GM21423 (cell line): Measurements from ENCODE around the gene SHISA6.

Experiments used
- ATAC-seq: cut with Tn5 transposase; IDR thresholded peaks from one replicate; pipeline ENCODE4 v1.9.1; 2021; ENCODE audit warnings: mild to moderate bottlenecking, moderate library complexity; ENCODE audit not compliant: unreplicated experiment

The SHISA6 gene

DNA sequence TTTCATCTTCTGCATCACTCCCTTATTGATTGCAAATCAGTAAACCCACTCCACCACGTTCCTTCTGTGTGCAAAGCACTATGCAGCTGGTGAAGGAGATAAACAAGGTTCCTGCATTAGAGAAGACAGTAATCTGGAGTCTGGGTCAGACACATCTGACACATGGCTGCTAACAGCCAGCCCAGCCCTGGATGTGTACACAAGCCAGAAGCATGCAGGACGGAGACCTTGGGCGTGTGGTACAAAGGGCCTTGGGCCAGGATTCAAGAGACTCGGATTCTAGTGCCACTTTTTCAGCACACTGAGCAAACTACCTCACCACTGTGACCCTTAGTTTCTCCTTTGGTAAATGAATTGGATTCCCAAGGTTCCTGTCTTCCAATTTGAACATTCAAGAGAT, 270.7 kb downstream of the SHISA6 start:
- ATAC-seq, result no peak

DNA sequence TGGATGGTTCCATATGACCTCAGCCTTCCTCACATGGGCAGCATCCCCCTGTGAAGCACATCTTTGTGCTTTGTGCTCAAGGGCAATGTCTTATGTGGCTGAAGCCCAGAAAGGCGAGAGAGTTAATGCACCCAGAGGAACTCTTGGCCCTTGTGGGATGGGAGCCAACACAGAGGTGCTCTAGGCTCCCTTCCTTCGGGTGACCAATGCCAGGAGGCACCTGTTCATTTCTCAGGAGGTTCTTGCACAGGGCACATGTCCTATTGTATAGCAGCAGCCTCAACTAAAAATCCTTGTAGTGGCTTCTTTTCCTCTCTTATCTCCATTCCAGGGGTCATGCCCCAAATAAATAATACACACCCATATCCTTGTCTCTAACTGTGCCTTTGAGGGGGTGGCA, 273.6 kb downstream of the SHISA6 start:
- no peak for ATAC-seq

DNA sequence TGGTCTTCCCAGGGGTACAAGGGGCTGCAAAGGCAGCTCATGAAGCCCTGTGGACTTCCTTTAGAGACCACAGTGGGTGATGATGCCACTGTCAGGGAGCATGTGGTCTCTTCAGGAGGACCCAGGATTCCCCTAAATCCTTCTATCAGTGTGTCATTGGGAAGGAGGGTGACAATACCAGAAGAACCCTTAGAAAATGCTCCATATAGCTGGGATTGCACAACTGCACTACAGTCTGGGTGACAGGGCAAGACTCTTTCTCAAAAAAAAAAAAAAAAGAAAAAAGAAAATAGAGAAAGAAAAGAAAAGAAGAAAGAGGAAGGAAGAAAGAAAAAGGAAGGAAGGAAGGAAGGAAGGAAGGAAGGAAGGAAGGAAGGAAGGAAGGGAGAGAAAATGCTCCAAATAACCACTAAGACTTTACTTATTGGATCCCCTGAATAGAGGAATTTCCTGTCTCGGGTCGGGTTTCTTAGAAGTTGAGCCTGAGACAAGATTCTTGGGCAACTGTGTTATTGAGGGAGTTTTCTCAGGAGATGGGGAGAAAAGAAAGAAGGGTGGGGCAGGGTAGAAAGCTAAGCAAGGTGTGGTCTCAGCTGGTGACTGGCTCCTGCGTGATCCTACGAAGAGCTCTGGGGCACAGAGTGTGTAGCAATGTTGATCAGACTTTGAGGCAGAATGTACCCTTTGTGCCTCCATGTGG, 274.1 kb downstream of the SHISA6 start:
- ATAC-seq, result no peak

DNA sequence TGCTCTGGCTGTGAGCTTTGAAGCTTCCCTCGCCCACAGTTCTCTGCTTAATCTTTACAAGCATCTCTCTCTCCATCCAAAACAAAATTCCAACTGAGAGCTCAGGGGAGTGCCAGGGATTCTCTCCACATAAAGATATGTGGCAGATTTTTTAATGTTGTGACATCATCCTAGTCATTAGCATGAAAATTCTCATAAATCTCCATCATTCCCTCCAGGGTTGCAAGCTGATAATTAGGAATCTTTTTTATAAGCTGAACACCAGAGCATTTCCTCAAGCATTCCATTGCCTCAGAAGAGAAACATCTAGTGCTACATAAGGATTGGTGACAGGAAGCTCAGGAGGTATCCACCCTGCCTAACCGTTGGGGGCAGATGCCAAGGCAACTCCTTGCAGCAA, 274.9 kb downstream of the SHISA6 start:
- no peak for ATAC-seq

DNA sequence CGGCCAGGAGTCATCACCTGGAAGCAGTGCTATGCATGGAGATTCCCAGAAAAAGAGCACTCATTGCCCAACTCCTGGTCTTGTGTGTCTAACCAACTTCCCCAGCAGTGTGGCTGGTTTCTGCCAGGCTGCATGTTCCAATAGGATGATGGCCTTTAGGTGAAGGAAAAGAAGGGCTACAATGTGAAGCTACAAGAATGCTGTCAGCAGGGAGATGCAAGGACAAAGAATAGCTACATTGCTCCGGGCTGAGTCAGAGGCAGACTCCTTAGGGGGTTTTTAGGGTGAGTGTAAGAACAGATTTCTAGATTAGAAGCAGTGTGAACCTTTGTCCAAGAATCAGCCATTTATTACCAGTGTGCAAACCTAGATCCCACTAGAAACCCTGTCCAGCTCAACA, 294.2 kb downstream of the SHISA6 start:
- ATAC-seq, result no peak

DNA sequence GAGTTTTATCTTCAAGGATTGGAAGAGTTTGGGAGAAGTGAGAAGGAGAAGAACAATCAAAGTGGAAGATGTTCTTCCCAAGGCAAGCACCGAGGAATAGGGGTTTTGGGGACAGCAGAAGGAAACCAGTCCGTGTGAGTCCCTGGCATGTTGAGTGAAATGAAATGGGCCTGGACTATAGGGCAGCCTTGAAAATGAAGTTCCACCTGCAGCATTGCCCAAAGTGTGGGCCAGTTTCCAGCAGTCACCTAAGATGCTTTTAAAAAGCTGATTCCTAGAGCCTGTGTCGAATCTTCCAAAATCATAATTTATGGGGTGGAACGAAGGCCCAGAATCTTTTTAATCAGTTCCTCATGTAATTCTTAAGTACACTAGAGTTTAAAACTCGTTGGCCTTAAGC, 297.4 kb downstream of the SHISA6 start:
- ATAC-seq, result no peak

DNA sequence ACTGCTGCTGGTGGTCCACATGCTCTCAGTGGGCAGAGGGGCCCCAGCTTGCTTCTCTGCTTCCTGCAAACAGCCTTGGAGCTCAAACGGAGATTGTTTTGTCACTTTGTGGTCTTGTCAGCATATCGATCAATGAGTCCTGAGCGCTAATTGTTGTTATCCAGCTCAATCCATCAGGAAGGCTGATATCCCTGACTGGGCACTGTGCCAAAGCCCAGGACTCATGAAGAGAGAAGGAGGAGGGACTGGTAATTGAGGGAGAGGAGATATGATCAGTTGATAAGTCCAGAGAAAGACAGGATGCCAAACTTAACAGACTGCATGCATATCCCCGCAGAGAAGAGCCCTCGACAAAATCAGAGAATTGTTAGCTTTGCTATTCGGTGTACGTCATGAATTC, 298.6 kb downstream of the SHISA6 start:
- no peak for ATAC-seq

DNA sequence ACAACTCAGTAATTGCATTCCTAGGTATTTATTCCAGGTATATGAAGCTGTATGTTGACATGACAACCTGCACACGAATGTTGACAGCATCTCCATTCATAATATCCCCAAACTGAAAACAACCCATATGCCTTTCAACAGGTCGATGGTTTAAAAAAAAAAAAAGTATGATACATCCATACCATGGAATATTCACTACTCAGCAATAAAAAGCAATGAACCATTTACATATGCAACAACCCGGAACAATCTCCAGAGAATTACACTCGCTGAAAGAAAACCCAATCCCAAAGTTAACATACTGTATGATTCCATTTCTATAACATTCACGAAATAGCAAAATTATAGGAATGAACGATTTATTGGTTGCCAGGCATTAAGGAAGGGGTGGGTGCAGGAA, 304.0 kb downstream of the SHISA6 start:
- ATAC-seq, result no peak

DNA sequence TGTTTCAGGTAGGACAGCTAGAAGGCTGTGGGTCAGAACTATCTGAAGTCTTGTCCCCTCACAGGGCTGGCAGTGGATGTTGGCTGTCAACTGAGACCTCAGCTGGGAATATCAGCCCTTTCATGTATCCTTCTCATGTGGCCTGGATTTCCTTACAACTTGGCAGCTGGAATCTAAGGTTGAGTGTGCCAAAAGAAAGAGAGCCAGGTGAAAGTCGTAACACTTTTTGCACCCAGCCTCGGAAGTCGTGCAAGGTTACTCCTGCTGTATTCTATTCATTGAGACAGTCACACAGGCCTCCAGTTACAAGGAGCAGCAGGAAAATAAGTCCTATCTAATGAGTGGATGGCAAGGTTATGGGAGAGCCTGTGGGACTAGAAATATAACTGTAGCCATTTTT, 304.7 kb downstream of the SHISA6 start:
- ATAC-seq, result no peak

DNA sequence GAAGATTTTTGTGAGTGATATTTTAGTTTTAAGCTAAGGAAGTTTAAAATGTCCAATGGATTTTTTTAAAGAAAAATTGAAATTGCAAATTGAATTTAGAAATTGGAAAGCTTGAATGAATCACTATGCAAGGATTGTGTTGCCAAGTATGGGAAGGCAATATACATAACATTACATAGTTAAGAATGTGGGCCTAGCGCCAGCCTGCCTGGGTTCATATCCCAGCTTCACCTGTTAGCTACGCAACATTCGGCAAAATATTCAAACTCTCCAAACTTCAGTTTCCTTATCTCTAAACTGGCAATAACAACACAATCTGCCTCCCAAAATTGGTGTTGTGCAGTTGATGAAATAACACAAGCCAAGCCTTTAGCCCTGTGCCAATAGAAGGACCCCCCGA, 306.8 kb downstream of the SHISA6 start:
- ATAC-seq, result no peak

DNA sequence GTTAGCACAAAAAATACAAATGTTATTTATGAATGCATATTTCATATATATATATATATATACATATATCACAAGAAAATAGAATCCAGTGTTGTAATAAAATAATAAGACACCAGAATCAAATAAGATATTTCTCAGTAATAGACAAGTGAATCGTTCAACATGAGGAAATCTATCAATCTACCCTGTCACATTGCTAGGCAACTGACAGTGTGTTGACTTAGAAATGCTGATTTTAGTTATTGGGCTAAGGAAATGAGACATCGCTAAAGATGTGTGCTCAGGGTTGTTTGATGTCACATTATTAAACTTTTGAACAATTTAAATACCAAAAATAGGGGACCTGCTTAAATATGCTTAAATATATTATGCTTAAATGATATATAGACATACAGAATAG, 307.4 kb downstream of the SHISA6 start:
- ATAC-seq, result no peak

DNA sequence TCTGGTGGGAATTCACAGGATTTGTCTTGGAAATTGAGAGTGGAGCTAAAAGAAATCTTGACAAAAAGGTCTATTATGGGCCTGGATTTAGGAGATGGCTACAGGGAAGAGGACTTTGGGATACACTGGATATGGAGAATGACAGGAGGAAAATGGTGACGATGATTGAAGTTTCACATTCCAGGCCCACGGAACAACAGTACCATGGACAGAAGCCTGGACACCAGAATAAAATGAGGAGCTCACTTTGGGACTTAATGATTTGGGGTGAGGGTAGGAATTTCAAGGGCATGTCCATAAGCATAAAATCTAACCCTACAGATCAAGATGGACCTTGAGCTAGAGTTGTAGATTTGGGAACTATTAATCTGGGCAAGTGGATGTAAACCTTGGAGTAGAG, 309.4 kb downstream of the SHISA6 start:
- ATAC-seq, result no peak

DNA sequence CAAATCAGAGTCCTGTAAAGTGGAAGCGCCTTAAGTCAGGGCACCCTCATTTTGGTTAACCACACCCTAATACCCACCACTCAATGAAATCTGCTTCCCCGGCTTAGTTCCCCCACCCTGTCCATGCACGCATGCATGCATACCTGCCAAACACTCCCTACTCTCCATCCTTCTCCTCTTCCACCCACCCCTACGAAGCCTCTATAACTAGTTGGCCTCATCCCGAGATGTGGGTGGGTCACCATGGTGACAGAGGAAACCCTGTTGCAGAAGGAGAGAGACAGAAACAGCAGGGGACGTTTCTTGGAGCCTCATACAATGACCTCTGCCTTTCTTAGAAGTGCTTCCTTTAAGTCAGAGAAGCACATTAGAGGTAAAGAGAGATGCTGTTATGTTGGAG, 310.4 kb downstream of the SHISA6 start:
- no peak for ATAC-seq

DNA sequence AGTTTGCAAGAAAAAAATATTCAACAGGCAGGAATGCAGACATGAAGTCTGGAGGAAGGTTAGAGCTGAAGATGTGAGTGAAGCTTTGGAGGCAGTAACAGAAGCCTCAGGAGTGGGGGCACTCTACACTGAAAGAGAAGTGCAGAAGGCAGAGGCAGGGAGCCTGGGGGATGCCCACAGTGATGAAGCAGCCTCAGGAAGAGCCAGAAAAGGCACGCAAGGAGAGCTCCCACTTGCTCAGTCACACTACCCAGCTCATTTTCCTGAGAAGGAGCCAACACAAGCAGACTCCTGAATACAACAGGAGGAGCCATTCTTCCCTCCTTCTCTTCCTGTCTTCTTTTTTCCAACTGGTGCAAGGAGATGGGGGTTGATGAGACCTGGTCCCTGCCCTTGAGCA, 312.1 kb downstream of the SHISA6 start:
- no peak for ATAC-seq

DNA sequence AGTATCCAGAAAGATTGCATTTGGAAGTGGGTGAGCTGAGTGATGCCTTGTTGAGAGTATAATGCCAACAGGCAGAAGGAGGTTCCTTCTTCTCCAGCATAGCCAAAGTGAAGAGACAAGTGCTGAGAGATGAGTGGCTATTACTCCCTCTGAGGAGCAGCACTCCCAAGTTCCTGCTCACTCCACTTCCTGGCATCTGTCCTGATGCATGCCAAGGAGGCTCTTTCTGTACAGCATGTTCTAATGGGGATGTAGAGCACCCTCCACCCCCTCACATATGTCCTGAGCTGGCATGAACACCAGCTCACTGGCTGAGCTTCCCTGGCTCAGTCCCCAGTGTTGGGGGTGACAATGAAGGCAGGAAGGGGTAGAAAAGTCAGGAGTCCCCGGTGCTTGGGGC, 313.0 kb downstream of the SHISA6 start:
- no peak for ATAC-seq

DNA sequence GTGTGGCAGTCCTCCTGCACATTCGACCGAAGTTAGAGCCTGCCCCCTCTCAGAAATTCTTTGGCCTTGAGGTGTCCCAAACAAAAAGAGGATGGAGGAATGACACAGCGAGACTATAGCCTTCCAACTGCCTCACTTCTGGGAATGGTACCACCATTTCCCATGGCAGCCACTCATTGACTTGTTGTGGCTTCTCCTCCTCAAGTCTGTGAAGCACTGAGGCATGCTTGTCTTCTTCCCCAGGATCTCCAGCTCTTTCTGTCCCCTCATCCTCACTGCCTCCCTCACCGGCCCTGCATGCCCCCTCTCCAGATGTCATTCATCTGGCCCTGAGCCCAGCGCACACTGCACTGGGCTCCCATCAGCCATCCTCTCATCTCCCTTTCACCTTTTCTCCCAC, 313.5 kb downstream of the SHISA6 start:
- no peak for ATAC-seq

DNA sequence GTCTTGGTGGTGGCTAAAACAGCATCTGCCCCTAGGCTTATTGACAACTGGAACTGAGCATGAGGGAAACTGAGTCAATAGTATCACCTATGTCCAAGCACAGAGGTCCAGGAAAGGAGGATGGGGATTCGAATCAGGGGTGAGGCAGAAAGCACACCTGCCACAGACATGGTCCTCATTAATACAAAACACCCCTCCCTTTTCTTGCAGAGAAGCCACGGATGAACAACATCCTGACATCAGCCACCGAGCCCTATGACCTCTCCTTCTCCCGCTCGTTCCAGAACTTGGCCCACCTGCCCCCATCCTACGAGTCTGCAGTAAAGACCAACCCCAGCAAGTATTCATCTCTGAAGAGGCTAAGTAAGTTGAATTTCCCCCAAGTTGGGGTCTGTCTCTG, 314.5 kb downstream of the SHISA6 start:
- ATAC-seq, result no peak

DNA sequence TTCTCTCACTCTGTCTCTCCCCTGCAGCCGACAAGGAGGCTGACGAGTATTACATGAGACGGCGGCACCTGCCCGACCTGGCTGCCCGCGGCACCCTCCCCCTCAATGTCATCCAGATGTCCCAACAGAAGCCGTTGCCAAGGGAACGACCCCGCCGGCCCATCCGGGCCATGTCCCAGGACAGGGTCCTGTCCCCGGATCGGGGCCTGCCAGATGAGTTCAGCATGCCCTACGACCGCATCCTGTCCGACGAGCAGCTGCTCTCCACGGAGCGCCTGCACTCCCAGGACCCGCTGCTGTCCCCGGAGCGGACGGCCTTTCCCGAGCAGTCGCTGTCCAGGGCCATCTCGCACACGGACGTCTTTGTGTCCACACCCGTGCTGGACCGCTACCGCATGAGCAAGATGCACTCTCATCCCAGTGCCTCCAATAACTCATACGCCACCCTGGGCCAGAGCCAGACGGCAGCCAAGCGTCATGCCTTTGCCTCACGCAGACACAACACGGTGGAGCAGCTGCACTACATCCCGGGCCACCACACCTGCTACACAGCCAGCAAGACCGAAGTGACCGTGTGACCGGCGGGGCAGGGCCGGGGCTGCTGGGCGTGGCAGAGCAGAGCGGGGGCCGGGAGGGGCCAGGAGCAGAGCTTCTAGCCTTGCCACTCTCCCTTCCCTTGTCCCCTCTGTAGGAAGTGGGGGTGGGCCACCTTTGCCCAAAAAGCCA, 316.9 kb downstream of the SHISA6 start:
- ATAC-seq, result no peak

DNA sequence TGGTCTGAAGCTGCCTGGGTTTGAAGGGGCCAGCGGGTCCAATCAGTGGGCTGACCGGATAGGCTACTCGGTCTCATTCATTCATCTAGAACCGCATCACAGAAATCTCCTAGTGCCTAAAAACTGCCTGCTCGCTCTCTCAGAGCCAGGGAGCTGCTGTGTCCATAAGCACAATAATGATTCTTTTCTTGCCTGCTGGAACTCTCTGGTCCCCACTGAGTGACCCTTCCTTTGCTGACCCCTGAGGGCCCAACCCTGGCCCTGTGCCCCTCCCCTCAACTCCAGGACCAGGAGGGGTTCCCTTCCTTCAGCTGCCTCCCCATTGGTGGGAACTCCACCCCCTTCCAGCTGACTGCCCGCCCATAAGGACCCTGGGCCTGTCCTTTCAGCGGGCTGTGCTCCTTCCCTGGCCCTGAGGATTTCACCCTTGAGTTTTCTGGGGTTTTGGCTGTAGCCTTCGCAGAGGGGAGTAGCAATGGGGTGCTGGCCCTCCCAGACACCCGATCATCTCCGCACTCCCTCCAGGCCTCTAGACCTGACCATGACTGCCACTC, 317.7 kb downstream of the SHISA6 start:
- no peak for ATAC-seq

DNA sequence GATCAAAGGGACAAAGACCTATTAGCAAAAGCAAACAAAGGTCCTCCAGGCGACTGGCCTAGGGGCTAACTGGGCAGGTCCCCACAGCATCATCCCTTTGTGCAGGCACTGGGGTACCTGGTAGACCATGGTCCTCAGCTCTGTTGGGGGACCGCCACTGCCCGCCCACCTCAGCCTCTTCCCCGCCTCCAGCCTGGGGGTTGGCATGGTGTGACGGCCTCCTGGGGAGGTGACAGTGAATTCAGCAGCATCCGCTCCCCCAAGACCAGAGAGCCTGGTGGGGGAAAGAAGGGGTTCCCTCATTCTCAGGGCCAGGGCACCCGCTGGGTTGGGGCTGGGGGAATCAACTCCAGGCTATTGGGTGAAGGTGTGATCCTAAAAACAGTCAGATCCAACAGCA, 318.6 kb downstream of the SHISA6 start:
- no peak for ATAC-seq

DNA sequence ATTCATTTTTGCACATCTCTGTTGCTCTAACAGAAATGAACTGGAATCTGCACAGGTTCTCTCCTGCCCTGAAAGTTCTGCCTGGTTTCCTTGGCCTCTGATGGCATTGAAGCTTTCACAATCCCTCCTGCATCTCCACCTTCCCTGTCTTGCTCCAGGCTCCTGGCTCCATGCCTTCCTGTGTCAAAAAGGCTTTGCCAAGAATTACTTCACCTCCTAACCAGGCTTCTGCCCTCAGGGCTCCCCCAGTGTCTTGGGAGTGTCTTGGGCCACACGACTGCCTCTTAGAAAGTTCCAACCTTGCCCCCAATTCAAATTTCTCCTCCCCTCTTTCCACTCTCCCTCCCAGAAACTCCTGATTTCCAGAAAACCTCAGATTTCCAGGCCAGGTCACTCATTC, 320.3 kb downstream of the SHISA6 start:
- no peak for ATAC-seq

DNA sequence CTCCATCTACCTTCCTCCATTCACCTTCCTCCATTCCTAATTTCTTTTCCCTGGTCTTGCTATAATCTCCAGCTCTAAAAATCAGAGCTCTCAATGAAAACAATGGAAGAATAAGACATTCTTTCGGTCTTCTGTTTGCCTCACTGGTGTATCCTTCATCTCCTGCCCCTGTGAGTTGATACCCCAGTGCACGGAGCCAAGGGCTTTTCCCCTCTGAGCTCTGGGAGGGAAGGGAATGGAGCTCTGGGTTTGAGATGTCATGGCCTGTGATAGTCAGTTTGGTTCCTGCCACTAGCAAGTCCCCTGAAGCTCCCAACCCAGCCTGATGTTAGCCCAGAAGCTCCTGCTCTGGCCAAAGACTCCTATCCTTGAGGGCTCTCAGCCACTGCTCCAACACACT, 320.7 kb downstream of the SHISA6 start:
- ATAC-seq, result no peak
